Measurements from ENCODE around the gene RAPGEF1.

The RAPGEF1 gene

GRCh38 chr9:131621551-131622358 lies 118.1 kb downstream of the RAPGEF1 start:
- Histone ChIP-seq H3K27me3 (ENCODE audit: control insufficient read depth, insufficient read depth, low read length) (no peaks in the 10 kb centered on the region), H3K4me1 (ENCODE audit: control insufficient read depth, insufficient read depth, low read length) (peaks cover 5% of the 10 kb centered on the region; the same call in 1 of the 2 replicates), H3K9me3 (ENCODE audit: control insufficient read depth, insufficient read depth, low read depth, low read length) (no peaks in the 10 kb centered on the region), H3K4me3 (ENCODE audit: low read depth, low read length) (no peak overlapping the region), H3K27ac (ENCODE audit: low read depth, low read length) (no peak overlapping the region), H3K36me3 (ENCODE audit: control insufficient read depth, insufficient read depth, low read length) (peaks cover 93% of the 10 kb centered on the region), H3K9ac (ENCODE audit: low read length) (no peak overlapping the region)

DNA sequence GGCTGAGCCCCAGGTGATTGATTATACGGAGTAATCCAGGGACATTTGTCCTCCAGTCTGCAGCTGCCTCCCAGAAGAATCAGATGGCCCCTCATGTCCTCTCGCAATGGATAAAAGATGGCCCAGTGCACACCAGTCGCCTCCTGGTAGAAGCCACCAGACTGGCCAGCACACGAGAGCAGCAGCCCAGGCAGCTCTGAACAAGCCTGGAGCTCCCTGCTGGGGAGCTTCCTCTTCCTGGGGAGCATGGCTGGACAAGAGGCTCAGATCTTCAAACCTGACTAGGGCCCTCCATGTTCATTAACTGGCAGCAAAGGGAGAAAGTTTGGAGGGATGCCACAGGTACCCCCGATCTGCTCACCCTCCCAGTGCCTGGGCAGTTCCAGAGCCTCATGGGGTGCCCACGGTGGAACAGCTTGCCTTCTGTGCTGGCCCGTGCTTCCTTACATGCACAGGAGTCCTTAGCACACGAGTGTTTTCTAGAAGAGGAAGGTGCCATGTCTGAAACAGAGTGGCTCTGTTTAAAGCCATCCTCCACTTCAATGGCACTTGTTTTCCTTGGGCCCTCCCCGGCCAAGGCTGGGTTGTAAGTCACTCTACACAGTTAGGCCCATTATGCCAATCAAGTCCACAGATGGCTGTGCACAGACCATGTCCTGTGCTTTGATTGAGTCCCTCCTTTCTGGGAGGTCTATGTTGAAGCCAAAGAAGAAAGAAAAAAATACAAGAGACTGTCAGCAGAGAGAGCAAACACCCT lies 118.9 kb downstream of the RAPGEF1 start:
- no peaks in the 10 kb centered on the region for H3K9me3 ChIP-seq (ENCODE audit: control insufficient read depth, insufficient read depth, low read depth, low read length)
- peaks cover 5% of the 10 kb centered on the region; the same call in 1 of the 2 replicates for H3K4me1 ChIP-seq (ENCODE audit: control insufficient read depth, insufficient read depth, low read length)
- no peak overlapping the region for H3K9ac ChIP-seq (ENCODE audit: low read length)
- no peak overlapping the region for H3K27ac ChIP-seq (ENCODE audit: low read depth, low read length)
- H3K4me3 ChIP-seq (ENCODE audit: low read depth, low read length): no peak overlapping the region
- H3K27me3 ChIP-seq (ENCODE audit: control insufficient read depth, insufficient read depth, low read length): no peaks in the 10 kb centered on the region
- peaks cover 91% of the 10 kb centered on the region for H3K36me3 ChIP-seq (ENCODE audit: control insufficient read depth, insufficient read depth, low read length)

- H3K27ac ChIP-seq (ENCODE audit: low read depth, low read length): no peak overlapping the region
- H3K9ac ChIP-seq (ENCODE audit: low read length): no peak overlapping the region
- H3K4me3 ChIP-seq (ENCODE audit: low read depth, low read length): no peak overlapping the region
- no peaks in the 10 kb centered on the region for H3K27me3 ChIP-seq (ENCODE audit: control insufficient read depth, insufficient read depth, low read length)
- H3K4me1 ChIP-seq (ENCODE audit: control insufficient read depth, insufficient read depth, low read length): peaks cover 5% of the 10 kb centered on the region; the same call in 1 of the 2 replicates
- no peaks in the 10 kb centered on the region for H3K9me3 ChIP-seq (ENCODE audit: control insufficient read depth, insufficient read depth, low read depth, low read length)
- peaks cover 85% of the 10 kb centered on the region for H3K36me3 ChIP-seq (ENCODE audit: control insufficient read depth, insufficient read depth, low read length)
These were observed 120.2 kb downstream of the RAPGEF1 start for GRCh38 chr9:131619680-131620079.

DNA sequence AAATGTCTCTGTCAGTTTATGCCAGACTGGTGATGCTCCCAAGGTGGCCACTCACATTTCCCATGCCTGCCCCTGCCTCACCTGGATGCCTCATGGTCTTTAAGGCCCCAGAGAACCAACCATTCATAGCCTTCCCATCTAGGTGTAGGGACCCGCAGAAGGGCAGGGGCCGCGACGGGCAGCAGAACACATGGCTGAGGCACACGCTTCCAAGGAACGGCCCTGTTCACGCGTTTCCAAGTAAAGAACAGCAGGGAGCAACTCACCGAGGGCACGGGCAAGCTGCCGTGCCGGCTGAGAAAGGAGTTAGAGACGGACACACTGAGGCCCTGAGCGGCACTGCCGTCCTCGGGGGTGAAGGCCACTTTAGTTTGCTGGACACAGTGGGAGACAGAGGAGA lies 121.1 kb downstream of the RAPGEF1 start:
- Histone ChIP-seq H3K27me3 (ENCODE audit: control insufficient read depth, insufficient read depth, low read length) (no peaks in the 10 kb centered on the region), H3K4me3 (ENCODE audit: low read depth, low read length) (no peak overlapping the region), H3K4me1 (ENCODE audit: control insufficient read depth, insufficient read depth, low read length) (peaks cover 5% of the 10 kb centered on the region; the same call in 1 of the 2 replicates), H3K9me3 (ENCODE audit: control insufficient read depth, insufficient read depth, low read depth, low read length) (no peaks in the 10 kb centered on the region), H3K36me3 (ENCODE audit: control insufficient read depth, insufficient read depth, low read length) (peaks cover 83% of the 10 kb centered on the region), H3K27ac (ENCODE audit: low read depth, low read length) (no peak overlapping the region), H3K9ac (ENCODE audit: low read length) (no peak overlapping the region)

DNA sequence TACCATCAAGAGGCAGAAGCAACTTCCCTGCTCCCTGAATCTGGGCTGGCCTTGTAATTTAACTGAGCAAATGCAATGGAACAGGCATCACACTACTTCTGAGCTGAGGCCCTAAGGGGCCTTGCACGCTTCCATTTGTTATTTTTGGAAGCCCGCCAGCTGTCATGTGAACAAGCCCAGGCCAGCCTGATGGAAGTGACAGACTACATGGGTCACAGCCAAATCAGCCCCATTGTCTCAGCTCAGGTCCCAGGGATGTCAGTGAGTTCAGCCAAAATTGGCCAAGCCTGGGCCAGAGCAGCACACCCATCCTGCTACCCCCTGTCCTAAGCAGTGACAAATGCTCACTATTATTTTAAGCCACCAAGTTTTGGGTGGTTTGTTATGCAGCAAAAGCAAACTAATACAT lies 121.8 kb downstream of the RAPGEF1 start:
- Histone ChIP-seq H3K4me1 (ENCODE audit: control insufficient read depth, insufficient read depth, low read length) (peaks cover 8% of the 10 kb centered on the region; the same call in 1 of the 2 replicates), H3K4me3 (ENCODE audit: low read depth, low read length) (no peak overlapping the region), H3K27ac (ENCODE audit: low read depth, low read length) (no peak overlapping the region), H3K9me3 (ENCODE audit: control insufficient read depth, insufficient read depth, low read depth, low read length) (no peaks in the 10 kb centered on the region), H3K36me3 (ENCODE audit: control insufficient read depth, insufficient read depth, low read length) (peaks cover 83% of the 10 kb centered on the region), H3K9ac (ENCODE audit: low read length) (no peak overlapping the region), H3K27me3 (ENCODE audit: control insufficient read depth, insufficient read depth, low read length) (no peaks in the 10 kb centered on the region)

DNA sequence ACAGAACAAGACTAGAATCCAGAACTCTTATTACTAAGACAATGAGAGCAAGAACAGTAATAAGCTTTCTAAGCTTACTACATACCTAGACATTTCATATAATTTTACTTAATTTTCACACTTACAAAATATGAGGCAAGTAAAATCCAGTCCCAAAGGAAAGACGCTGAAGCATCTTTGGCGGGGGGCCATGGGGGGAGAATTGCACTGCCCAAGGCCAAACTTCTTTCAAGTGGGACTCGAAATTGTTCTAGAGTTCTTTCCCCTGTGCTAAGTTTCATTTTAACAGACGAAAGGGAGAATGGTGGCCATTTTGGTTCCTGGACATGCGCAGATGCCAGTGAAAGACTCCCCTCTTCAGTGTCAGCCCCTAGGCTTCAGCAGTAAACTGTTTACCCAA lies 122.3 kb downstream of the RAPGEF1 start:
- Histone ChIP-seq H3K27ac (ENCODE audit: low read depth, low read length) (no peak overlapping the region), H3K9me3 (ENCODE audit: control insufficient read depth, insufficient read depth, low read depth, low read length) (no peaks in the 10 kb centered on the region), H3K4me1 (ENCODE audit: control insufficient read depth, insufficient read depth, low read length) (peaks cover 8% of the 10 kb centered on the region; the same call in 1 of the 2 replicates), H3K9ac (ENCODE audit: low read length) (no peak overlapping the region), H3K4me3 (ENCODE audit: low read depth, low read length) (no peak overlapping the region), H3K36me3 (ENCODE audit: control insufficient read depth, insufficient read depth, low read length) (peaks cover 82% of the 10 kb centered on the region), H3K27me3 (ENCODE audit: control insufficient read depth, insufficient read depth, low read length) (no peaks in the 10 kb centered on the region)

DNA sequence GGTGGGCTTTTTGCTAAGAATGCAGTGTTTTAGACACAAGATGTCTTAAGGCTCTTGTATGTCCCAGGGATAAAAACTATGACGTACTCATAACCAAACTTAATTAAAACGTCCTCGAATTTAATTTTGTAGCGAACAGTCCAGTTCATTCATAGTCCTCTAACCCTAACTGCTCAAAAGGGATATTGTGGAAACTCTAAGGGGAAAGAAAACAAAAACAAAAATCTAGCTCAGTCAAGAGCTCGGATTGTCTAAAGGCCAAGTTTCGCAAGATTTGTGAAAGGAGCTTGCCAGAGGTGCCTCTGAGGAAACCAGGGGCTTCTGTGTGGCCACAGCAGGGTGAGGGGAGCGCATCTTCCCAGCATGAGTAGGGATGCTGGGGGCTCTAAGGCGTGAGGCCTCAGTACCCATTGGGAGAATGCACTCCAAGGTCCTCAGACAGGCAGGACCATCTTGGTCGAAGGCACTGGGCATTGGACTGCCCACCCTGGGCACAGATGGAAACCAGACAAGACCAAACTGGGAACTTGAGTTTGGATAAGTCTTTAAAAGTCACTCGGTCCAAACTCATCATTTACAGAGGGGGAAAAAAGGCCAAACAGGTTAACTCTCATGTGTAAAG lies 122.8 kb downstream of the RAPGEF1 start:
- Histone ChIP-seq H3K4me1 (ENCODE audit: control insufficient read depth, insufficient read depth, low read length) (peaks cover 5% of the 10 kb centered on the region; the same call in 1 of the 2 replicates), H3K27me3 (ENCODE audit: control insufficient read depth, insufficient read depth, low read length) (no peaks in the 10 kb centered on the region), H3K4me3 (ENCODE audit: low read depth, low read length) (no peak overlapping the region), H3K9ac (ENCODE audit: low read length) (no peak overlapping the region), H3K9me3 (ENCODE audit: control insufficient read depth, insufficient read depth, low read depth, low read length) (no peaks in the 10 kb centered on the region), H3K27ac (ENCODE audit: low read depth, low read length) (no peak overlapping the region), H3K36me3 (ENCODE audit: control insufficient read depth, insufficient read depth, low read length) (peaks cover 82% of the 10 kb centered on the region)

DNA sequence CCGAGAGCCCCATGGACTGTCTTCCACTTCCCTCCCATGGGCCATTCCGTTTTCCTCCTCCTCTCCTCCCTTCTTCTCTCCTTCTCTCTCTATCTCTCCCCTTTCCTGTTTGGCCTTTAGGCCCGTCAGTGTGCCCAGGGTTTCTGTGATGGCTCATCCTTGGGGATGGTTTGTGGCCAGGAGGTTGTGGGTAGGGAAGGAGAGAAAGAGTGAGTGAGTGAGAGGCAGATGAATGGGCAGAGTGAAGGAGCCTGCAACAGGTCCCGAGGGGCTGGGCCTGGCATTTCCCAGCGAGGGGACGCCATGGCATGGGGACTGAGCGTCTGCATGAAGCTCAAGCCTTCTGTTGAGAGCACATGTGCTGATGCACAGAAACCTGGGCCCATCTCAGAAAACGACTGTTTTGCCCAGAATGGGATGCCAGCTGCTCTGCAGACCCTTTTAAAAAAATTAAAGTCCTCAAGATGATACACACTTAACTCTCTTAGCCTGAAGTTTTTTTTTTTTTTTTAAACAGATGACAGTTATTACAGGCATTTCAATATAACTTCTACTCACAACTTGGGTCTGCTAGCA lies 125.4 kb downstream of the RAPGEF1 start:
- Histone ChIP-seq H3K27me3 (ENCODE audit: control insufficient read depth, insufficient read depth, low read length) (no peaks in the 10 kb centered on the region), H3K9ac (ENCODE audit: low read length) (no peak overlapping the region), H3K27ac (ENCODE audit: low read depth, low read length) (no peak overlapping the region), H3K9me3 (ENCODE audit: control insufficient read depth, insufficient read depth, low read depth, low read length) (no peaks in the 10 kb centered on the region), H3K36me3 (ENCODE audit: control insufficient read depth, insufficient read depth, low read length) (peaks cover 60% of the 10 kb centered on the region), H3K4me1 (ENCODE audit: control insufficient read depth, insufficient read depth, low read length) (peaks cover 11% of the 10 kb centered on the region), H3K4me3 (ENCODE audit: low read depth, low read length) (no peak overlapping the region)

DNA sequence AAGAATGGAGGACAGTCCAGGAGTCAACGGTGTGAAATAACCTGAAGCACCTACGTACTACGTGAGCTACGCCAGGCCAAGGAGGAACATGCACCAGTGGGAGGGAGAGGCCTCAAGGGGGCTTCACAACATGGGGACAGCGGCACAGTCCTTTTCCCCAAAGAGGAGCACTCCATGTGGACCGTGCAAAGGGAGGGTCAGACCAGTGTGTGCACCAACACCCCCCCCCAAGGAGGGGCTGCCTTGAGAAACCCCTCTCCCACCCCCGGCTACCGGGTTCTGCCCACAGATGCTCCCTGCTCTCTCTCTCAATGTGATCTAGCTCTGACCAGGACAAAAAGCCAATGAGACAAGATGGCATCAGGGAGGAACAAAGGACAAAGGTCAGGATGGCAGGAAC lies 126.0 kb downstream of the RAPGEF1 start:
- Histone ChIP-seq H3K4me1 (ENCODE audit: control insufficient read depth, insufficient read depth, low read length) (peaks cover 16% of the 10 kb centered on the region), H3K9me3 (ENCODE audit: control insufficient read depth, insufficient read depth, low read depth, low read length) (no peaks in the 10 kb centered on the region), H3K9ac (ENCODE audit: low read length) (no peak overlapping the region), H3K27me3 (ENCODE audit: control insufficient read depth, insufficient read depth, low read length) (no peaks in the 10 kb centered on the region), H3K36me3 (ENCODE audit: control insufficient read depth, insufficient read depth, low read length) (peaks cover 55% of the 10 kb centered on the region), H3K27ac (ENCODE audit: low read depth, low read length) (no peak overlapping the region), H3K4me3 (ENCODE audit: low read depth, low read length) (no peak overlapping the region)

GRCh38 chr9:131612851-131613250 lies 127.0 kb downstream of the RAPGEF1 start:
- Histone ChIP-seq H3K9ac (ENCODE audit: low read length) (no peak overlapping the region), H3K27me3 (ENCODE audit: control insufficient read depth, insufficient read depth, low read length) (no peaks in the 10 kb centered on the region), H3K27ac (ENCODE audit: low read depth, low read length) (no peak overlapping the region), H3K4me1 (ENCODE audit: control insufficient read depth, insufficient read depth, low read length) (peaks cover 27% of the 10 kb centered on the region), H3K36me3 (ENCODE audit: control insufficient read depth, insufficient read depth, low read length) (peaks cover 44% of the 10 kb centered on the region), H3K4me3 (ENCODE audit: low read depth, low read length) (no peak overlapping the region), H3K9me3 (ENCODE audit: control insufficient read depth, insufficient read depth, low read depth, low read length) (no peaks in the 10 kb centered on the region)

Measured in HUES6 (cell line).